GM21423 (cell line): ENCODE results near the gene SEC31A.
A peak's percentile ranks its signal among the peaks of the same experiment; 100 is the strongest.

Source experiments
- ATAC-seq: cut with Tn5 transposase; IDR thresholded peaks from one replicate; pipeline ENCODE4 v1.9.1; 2021; ENCODE audit warnings: mild to moderate bottlenecking, moderate library complexity; ENCODE audit not compliant: unreplicated experiment

Gene SEC31A

GRCh38 chr4:82798168-82799005 is 92.6 kb downstream of the SEC31A start, which contains the start of gene SCD5:
TSS of gene SCD5 (minus strand) at chr4:82798796. CDS start at chr4:82798537, 259 bp downstream.
- ATAC-seq = peak; percentile 82

GRCh38 chr4:82797405-82798111 is 93.4 kb downstream of the SEC31A start:
- ATAC-seq = no peak

- no peak for ATAC-seq
These were observed 93.9 kb downstream of the SEC31A start for GRCh38 chr4:82797040-82797404.

- no peak for ATAC-seq
These were observed 97.9 kb downstream of the SEC31A start for GRCh38 chr4:82792912-82793649.

GRCh38 chr4:82791179-82791578 is 99.8 kb downstream of the SEC31A start:
- no peak for ATAC-seq

- no peak for ATAC-seq
These were observed 100.8 kb downstream of the SEC31A start for GRCh38 chr4:82790060-82790660.

GRCh38 chr4:82789025-82789776 is 101.8 kb downstream of the SEC31A start:
- ATAC-seq = no peak

- no peak for ATAC-seq
These were observed 103.6 kb downstream of the SEC31A start for GRCh38 chr4:82787342-82787741.

- ATAC-seq = no peak
These were observed 104.1 kb downstream of the SEC31A start for GRCh38 chr4:82786828-82787227.

GRCh38 chr4:82785611-82786400 is 105.1 kb downstream of the SEC31A start:
- ATAC-seq = no peak

- ATAC-seq = no peak
These were observed 106.0 kb downstream of the SEC31A start for GRCh38 chr4:82784681-82785610.

- no peak for ATAC-seq
These were observed 108.2 kb downstream of the SEC31A start for GRCh38 chr4:82782626-82783345.

- peak; percentile 81 for ATAC-seq
These were observed 110.2 kb downstream of the SEC31A start for GRCh38 chr4:82780752-82781231.

GRCh38 chr4:82780170-82780751 is 110.7 kb downstream of the SEC31A start:
- ATAC-seq = no peak

GRCh38 chr4:82779032-82779431 is 111.9 kb downstream of the SEC31A start:
- ATAC-seq = no peak

- ATAC-seq = no peak
These were observed 113.0 kb downstream of the SEC31A start for GRCh38 chr4:82777857-82778525.
